Esophagus (tissue), 2 donors: ENCODE measurements around the gene ZIK1. TPM values are rescaled to one million over a fixed set of nuclear protein-coding genes. Genes with fewer than 3 reads are reported as not detected.
A peak's percentile ranks its signal among the peaks of the same experiment; 100 is the strongest.

Source experiments
- H3K27ac ChIP-seq, 2 donors: one replicate each; pipeline ENCODE4 v1.5.1; 2013; ENCODE audit warnings: low read depth in 2 of 2, mild to moderate bottlenecking in 2 of 2, inconsistent platforms in 1 of 2, low read length in 1 of 2, moderate library complexity in 1 of 2
- H3K27me3 ChIP-seq, 2 donors: one replicate each; pipeline ENCODE4 v1.6.1; 2013; ENCODE audit warnings: low read length in 2 of 2, control low read depth in 1 of 2, mild to moderate bottlenecking in 1 of 2; ENCODE audit not compliant: insufficient read depth in 2 of 2, control insufficient read depth in 1 of 2
- H3K36me3 ChIP-seq, 2 donors: one replicate each; pipeline ENCODE4 v1.6.1; 2013; ENCODE audit warnings: low read length in 1 of 2; ENCODE audit not compliant: control insufficient read depth in 2 of 2, insufficient read depth in 2 of 2
- H3K4me1 ChIP-seq, 2 donors: one replicate each; pipeline ENCODE4 v1.6.1; 2013; ENCODE audit warnings: low read length in 1 of 2; ENCODE audit not compliant: control insufficient read depth in 2 of 2, insufficient read depth in 2 of 2
- H3K4me3 ChIP-seq, 2 donors: one replicate each; pipeline ENCODE4 v1.5.1; 2013; ENCODE audit warnings: low read length in 2 of 2, mild to moderate bottlenecking in 2 of 2, low read depth in 1 of 2, moderate library complexity in 1 of 2
- H3K9me3 ChIP-seq, 2 donors: one replicate each; pipeline ENCODE4 v1.6.1; 2013; ENCODE audit warnings: mild to moderate bottlenecking in 2 of 2, low read depth in 1 of 2, low read length in 1 of 2, moderate library complexity in 1 of 2; ENCODE audit not compliant: control insufficient read depth in 2 of 2, insufficient read depth in 1 of 2
- WGBS, 2 donors: extraction: QIAGEN DNeasy Blood & Tissue Kit; methylation state at CpG; one replicate each; pipeline ENCODE4 v1.1.7; 2013; 5-methylcytosine and 5-hydroxymethylcytosine counted together
- polyA plus RNA-seq, 2 donors: library from polyadenylated mRNA; stranded (reverse); fragments of 200-250 nt; gene quantifications; one replicate each; pipeline ENCODE4 v1.2.3, GENCODE V29; 2013
- donor health status: healthy with polysubstance abuse.
- donor health status: Bipolar disorder and iron deficiency.

The ZIK1 gene
- polyA plus RNA-seq = 1 to 10 TPM in 1 of 2 donors, under 1 TPM in 1; 0.43 to 1.3 TPM

- Histone ChIP-seq H3K36me3 (peaks cover 0 to 4% of the 10 kb centered on the region in 2 donors), H3K27ac (peak within 1 kb of the TSS in 1 of 2 donors; percentile 42), H3K4me3 (peak within 1 kb of the TSS; percentile 55 to 59), H3K9me3 (peaks cover 18 to 29% of the 10 kb centered on the region in 2 donors), H3K4me1 (peaks cover 7 to 15% of the 10 kb centered on the region in 2 donors), H3K27me3 (no peaks in the 10 kb centered on the region)
- WGBS, 2 donors = 5 to 7% methylated on average over 74 to 76 of the region's 76 CpGs
These were observed at the start of gene ZIK1 for GRCh38 chr19:57583521-57584416. Gene ZIK1, plus strand, starts transcription at chr19:57584145. Its CDS starts 212 bp downstream, at chr19:57584357.

DNA sequence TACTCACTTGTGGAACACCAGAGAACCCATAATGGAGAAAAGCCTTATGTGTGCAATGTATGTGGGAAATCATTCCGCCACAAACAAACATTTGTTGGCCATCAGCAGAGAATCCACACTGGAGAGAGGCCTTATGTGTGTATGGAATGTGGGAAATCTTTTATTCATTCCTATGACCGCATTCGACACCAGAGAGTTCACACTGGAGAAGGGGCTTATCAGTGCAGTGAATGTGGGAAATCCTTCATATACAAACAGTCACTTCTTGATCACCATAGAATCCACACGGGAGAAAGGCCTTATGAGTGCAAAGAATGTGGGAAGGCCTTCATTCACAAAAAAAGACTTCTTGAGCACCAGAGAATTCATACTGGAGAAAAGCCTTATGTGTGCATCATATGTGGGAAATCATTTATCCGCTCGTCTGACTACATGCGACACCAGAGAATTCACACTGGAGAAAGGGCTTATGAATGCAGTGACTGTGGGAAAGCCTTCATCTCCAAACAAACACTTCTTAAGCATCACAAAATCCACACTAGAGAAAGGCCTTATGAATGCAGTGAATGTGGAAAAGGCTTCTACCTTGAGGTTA, 45.9 kb upstream of the ZIK1 start:
- no peaks in the 10 kb centered on the region for H3K4me1 ChIP-seq
- no peak overlapping the region for H3K27ac ChIP-seq
- peaks cover 40 to 47% of the 10 kb centered on the region in 2 donors for H3K36me3 ChIP-seq
- H3K9me3 ChIP-seq = peaks cover 33 to 53% of the 10 kb centered on the region in 2 donors
- 97 to 99% methylated on average over 7 of the region's 7 CpGs for WGBS, 2 donors
- H3K4me3 ChIP-seq = no peak overlapping the region
- no peaks in the 10 kb centered on the region for H3K27me3 ChIP-seq

DNA sequence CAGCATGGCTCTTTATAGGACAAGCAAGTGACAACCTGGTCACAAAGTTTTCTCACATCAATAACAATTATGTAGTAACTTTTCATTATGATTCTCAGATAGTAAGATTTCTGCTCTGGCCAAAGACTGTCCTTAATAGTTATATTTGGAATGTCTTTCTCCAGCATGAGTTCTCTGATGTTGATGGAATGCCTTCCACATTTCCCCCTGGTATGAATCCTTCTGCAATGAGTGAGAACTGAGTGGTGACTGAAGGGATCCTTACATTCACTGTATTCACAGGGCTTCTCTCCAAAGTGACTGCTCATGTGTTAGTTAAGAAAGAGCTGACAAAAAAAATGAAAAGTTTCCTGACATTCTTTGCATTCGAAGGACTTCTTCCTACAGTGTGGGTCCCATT, 37.4 kb upstream of the ZIK1 start:
- Histone ChIP-seq H3K4me1 (no peaks in the 10 kb centered on the region), H3K27me3 (no peaks in the 10 kb centered on the region), H3K36me3 (peaks cover 20 to 33% of the 10 kb centered on the region in 2 donors), H3K9me3 (peaks cover 23 to 36% of the 10 kb centered on the region in 2 donors), H3K4me3 (no peak overlapping the region), H3K27ac (no peak overlapping the region)
- WGBS, 2 donors = 93 to 99% methylated on average over 1 of the region's 1 CpG

GRCh38 chr19:57552432-57552831, 31.5 kb upstream of the ZIK1 start:
- H3K27ac ChIP-seq = no peak overlapping the region
- no peaks in the 10 kb centered on the region for H3K4me1 ChIP-seq
- H3K9me3 ChIP-seq = peaks cover 19 to 44% of the 10 kb centered on the region in 2 donors
- 90 to 98% methylated on average over 2 of the region's 2 CpGs for WGBS, 2 donors
- H3K36me3 ChIP-seq = peaks cover 32 to 35% of the 10 kb centered on the region in 2 donors
- no peaks in the 10 kb centered on the region for H3K27me3 ChIP-seq
- H3K4me3 ChIP-seq = no peak overlapping the region

DNA sequence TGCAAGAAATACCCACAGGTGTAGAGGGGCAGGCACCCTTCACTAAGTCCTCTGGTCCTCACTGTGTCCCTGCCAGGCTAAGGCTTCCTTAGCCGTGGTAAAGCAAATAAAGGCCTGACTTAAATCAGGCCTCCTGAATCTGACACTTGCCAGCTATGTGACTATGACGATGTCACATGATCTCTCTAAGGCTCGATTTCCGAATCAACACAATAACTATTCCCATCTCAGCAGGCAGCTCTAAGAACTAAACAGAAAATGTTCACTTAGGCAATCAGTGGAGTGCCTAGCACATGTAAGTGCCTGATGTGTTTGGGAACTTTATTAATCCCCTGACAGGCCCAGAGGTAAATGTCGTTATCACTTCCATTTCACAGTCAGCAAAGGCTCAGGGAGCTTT, 26.3 kb upstream of the ZIK1 start:
- no peak overlapping the region for H3K4me3 ChIP-seq
- peaks cover 0 to 11% of the 10 kb centered on the region in 2 donors for H3K4me1 ChIP-seq
- H3K9me3 ChIP-seq = peaks cover 6 to 23% of the 10 kb centered on the region in 2 donors
- no peaks in the 10 kb centered on the region for H3K27me3 ChIP-seq
- WGBS, 2 donors = 84% methylated on average over 5 of the region's 5 CpGs
- peaks cover 12 to 13% of the 10 kb centered on the region in 2 donors for H3K36me3 ChIP-seq
- H3K27ac ChIP-seq = no peak overlapping the region

DNA sequence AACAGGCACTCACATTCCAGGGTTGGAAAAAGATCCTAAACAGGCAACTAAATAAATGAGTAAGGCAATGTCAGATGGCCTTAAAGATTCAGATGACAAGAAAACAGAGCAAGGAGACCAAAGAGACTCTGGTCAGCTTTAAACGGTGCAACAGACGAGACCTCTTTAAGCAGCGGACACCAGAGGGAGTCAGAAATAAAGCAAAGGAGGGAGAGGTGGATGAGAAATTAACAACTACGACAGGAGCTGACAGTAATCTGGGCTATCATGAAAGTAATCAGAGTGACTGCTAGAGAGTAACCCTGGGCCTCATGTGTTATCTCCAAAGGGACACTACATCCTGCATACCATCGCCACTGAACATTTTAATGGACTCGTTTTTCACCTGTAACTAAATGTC, 25.4 kb upstream of the ZIK1 start:
- Histone ChIP-seq H3K36me3 (peaks cover 9 to 13% of the 10 kb centered on the region in 2 donors), H3K27ac (no peak overlapping the region), H3K4me3 (peak overlapping the region in 1 of 2 donors; percentile 92), H3K27me3 (no peaks in the 10 kb centered on the region), H3K9me3 (peaks cover 6 to 17% of the 10 kb centered on the region in 2 donors), H3K4me1 (peaks cover 0 to 11% of the 10 kb centered on the region in 2 donors)
- WGBS, 2 donors = 37 to 41% methylated on average over 6 of the region's 6 CpGs

DNA sequence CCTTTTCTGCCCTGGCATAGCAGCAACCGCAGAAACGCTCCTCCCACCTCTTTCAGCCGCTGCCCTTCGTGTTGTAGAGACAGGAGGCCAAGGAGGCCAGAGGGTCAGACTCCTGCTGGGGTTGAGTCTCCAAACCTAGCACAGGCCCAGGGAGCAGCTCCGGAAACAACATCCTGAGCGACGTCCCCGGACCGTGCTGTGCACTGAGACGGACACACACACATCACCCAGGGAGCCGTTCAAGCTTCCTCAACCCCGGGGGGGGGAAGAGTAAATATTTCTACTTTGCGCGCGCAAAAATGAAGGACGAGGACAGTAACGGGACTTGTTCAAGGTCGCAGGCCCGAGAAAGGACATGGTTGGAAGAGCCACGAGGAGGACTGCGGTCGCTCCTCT, 24.9 kb upstream of the ZIK1 start:
- Histone ChIP-seq H3K4me1 (peaks cover 0 to 11% of the 10 kb centered on the region in 2 donors), H3K27ac (peak overlapping the region in 1 of 2 donors; percentile 75), H3K27me3 (no peaks in the 10 kb centered on the region), H3K9me3 (peaks cover 8 to 17% of the 10 kb centered on the region in 2 donors), H3K4me3 (peak overlapping the region; percentile 92 to 99), H3K36me3 (peaks cover 9 to 13% of the 10 kb centered on the region in 2 donors)
- WGBS, 2 donors = 0 to 1% methylated on average over 22 of the region's 22 CpGs

DNA sequence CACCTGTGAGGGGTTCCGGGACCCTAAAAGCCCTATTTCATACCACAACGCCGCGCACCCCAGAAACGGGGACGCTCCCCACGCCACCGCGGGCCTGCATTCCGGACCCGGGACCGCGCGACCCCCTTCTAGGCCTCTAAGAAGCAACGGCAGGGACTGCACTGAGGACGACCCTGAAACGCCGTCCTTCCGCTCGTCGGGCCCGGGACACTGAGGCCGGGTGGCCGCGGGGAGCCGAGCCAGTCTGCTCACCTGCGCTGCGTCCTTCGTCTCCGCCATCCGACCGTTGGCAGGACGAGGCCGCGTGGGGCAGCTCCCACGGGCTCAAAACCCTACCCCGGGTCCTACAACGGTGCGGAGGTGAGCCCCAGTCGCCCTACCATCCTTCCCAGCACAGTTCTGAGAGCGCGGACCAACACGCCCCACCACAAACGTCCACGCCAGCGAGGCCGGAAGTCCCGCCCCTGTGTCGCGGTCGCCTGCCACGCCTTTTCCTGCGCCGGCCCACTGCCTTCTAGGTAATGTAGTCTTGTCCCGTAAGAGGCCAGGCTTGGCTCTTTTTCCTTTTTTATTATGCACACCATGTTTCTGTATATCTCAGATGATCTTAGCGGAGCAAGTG, 24.4 kb upstream of the ZIK1 start, which contains the start of gene ZNF550:
Gene ZNF550, minus strand, starts transcription at position 460 of the 622 bp plus-strand sequence. Its CDS starts 181 bp downstream, at position 279.
- Histone ChIP-seq H3K4me3 (peak within 1 kb of the TSS; percentile 92 to 99), H3K27me3 (no peaks in the 10 kb centered on the region), H3K9me3 (peaks cover 6 to 16% of the 10 kb centered on the region in 2 donors), H3K36me3 (peaks cover 9% of the 10 kb centered on the region in 2 donors), H3K4me1 (peaks cover 0 to 11% of the 10 kb centered on the region in 2 donors), H3K27ac (peak within 1 kb of the TSS; percentile 14 to 75)
- WGBS, 2 donors = 1% methylated on average over 55 to 56 of the region's 56 CpGs

DNA sequence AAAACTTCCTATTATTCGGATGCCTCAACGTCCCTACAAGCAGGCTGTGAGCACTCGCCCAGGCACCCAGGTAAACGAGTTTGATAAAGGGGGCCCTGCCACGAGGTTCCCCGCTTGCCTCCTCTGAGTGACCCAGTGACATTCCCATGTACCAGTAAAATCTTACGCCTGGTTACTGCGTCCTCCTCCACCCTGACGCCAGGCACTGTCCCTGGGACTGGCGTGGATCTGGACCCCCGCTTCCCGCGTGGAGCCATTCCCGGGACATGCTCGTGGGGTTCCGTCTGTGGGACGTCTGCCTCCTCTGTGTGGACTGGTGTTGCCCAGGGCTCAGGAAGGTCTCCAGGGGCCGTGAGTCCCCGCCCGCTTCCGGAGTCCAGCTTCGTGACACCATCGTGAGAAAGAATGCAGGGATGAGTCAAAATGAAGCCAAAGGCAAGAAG, 23.9 kb upstream of the ZIK1 start:
- WGBS, 2 donors = 20 to 29% methylated on average over 23 of the region's 23 CpGs
- Histone ChIP-seq H3K4me3 (peak overlapping the region; percentile 92 to 99), H3K9me3 (peaks cover 8 to 16% of the 10 kb centered on the region in 2 donors), H3K4me1 (peaks cover 0 to 11% of the 10 kb centered on the region in 2 donors), H3K27ac (peak overlapping the region in 1 of 2 donors; percentile 35), H3K27me3 (no peaks in the 10 kb centered on the region), H3K36me3 (peaks cover 9% of the 10 kb centered on the region in 2 donors)
